Neural progenitor cell (in vitro differentiated cells): ENCODE data around the gene DDX27. TPM values are rescaled to one million over a fixed set of nuclear protein-coding genes. Genes with fewer than 3 reads are reported as not detected.

Source experiments
- DNase-seq: peaks from one replicate; pipeline ENCODE4 v3.0.0-alpha.2; 2016; ENCODE audit warnings: low spot score
- H2AFZ ChIP-seq: fragments of 200-600 bp; sonication (generic); replicated peaks from 2 replicates; pipeline ENCODE4 v1.6.1; 2016; ENCODE audit warnings: antibody characterized with exemption
- H3F3A ChIP-seq: fragments of 200-600 bp; sonication (generic); 2 replicates; pipeline ENCODE4 v1.6.1; 2016; ENCODE audit warnings: antibody characterized with exemption, low read depth
- H3K27ac ChIP-seq: fragments of 200-600 bp; sonication (generic); 2 replicates; pipeline ENCODE4 v1.5.1; 2016; ENCODE audit warnings: mild to moderate bottlenecking
- H3K27me3 ChIP-seq: fragments of 200-600 bp; sonication (generic); 2 replicates; pipeline ENCODE4 v1.6.1; 2016; ENCODE audit warnings: mild to moderate bottlenecking, moderate library complexity
- H3K36me3 ChIP-seq: fragments of 200-600 bp; sonication (generic); 2 replicates; pipeline ENCODE4 v1.5.1; 2016
- H3K4me1 ChIP-seq: fragments of 200-600 bp; sonication (generic); 2 replicates; pipeline ENCODE4 v1.6.1; 2016; ENCODE audit warnings: mixed run types
- H3K4me2 ChIP-seq: fragments of 200-600 bp; sonication (generic); 2 replicates; pipeline ENCODE4 v1.6.1; 2016
- H3K4me3 ChIP-seq: fragments of 200-600 bp; sonication (generic); 2 replicates; pipeline ENCODE4 v1.5.1; 2016
- H3K79me2 ChIP-seq: fragments of 200-600 bp; sonication (generic); 2 replicates; pipeline ENCODE4 v1.6.1; 2016; ENCODE audit warnings: low read depth
- H3K9ac ChIP-seq: fragments of 200-600 bp; sonication (generic); 2 replicates; pipeline ENCODE4 v1.6.1; 2016
- H3K9me3 ChIP-seq: fragments of 200-600 bp; sonication (generic); 2 replicates; pipeline ENCODE4 v1.5.1; 2016; ENCODE audit warnings: low read depth
- H4K20me1 ChIP-seq: fragments of 200-600 bp; sonication (generic); 2 replicates; pipeline ENCODE4 v1.6.1; 2016; ENCODE audit warnings: low read depth
- H3K27ac Mint-ChIP-seq: 3 replicates; pipeline ENCODE4 v1.8.0; 2021; ENCODE audit warnings: mixed read lengths
- H3K27me3 Mint-ChIP-seq: 2 replicates; pipeline ENCODE4 v1.8.0; 2022; ENCODE audit warnings: low read depth, mild to moderate bottlenecking, inconsistent platforms, moderate library complexity, mixed read lengths; ENCODE audit not compliant: insufficient read depth
- H3K36me3 Mint-ChIP-seq: 3 replicates; pipeline ENCODE4 v1.8.0; 2021; ENCODE audit warnings: mixed read lengths
- H3K4me1 Mint-ChIP-seq: 3 replicates; pipeline ENCODE4 v1.8.0; 2021; ENCODE audit warnings: mixed read lengths
- H3K4me3 Mint-ChIP-seq: 3 replicates; pipeline ENCODE4 v1.8.0; 2021; ENCODE audit warnings: mild to moderate bottlenecking, moderate library complexity, mixed read lengths
- H3K9me3 Mint-ChIP-seq: 3 replicates; pipeline ENCODE4 v1.8.0; 2020; ENCODE audit warnings: mixed read lengths
- CTCF ChIP-seq: fragments of 200-600 bp; sonication (generic); IDR thresholded peaks from 2 replicates; pipeline ENCODE4 v1.5.1; 2017; ENCODE audit warnings: antibody characterized with exemption, mild to moderate bottlenecking
- EZH2 ChIP-seq: fragments of 200-600 bp; sonication (generic); IDR thresholded peaks from 2 replicates; pipeline ENCODE4 v1.6.1; 2017; ENCODE audit warnings: antibody characterized with exemption, mild to moderate bottlenecking, moderate library complexity
- EZH2phosphoT487 ChIP-seq: fragments of 200-600 bp; sonication (generic); IDR thresholded peaks from 2 replicates; pipeline ENCODE4 v1.6.1; 2017; ENCODE audit warnings: antibody characterized with exemption
- total RNA-seq: library from RNA; depleted of rRNA; stranded (reverse); fragments of >200 nt; gene quantifications from 2 replicates; pipeline ENCODE4 v1.2.3, GENCODE V29; 2015; ENCODE audit warnings: low replicate concordance

DDX27 gene
- total RNA-seq, 1 donor from 2014 or later, result 27.3 TPM

DNA sequence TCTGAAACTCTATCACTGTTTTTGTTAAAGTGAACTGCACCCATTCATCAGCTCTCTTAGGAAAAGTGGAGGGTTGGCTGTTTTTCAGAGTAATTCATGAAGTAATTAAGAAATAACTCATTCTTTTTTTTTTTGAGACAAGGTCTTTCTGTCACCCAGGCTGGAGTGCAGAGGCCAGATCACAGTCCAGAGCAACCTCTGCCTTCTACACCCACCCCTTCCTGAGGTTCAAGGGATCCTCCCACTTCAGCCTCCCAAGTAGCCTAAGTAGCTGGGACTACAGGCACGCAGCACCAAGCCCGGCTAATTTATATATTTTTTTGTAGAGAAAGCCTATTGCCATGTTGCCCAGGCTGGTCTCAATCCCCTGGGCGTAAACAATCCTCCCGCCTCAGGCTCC, 56.0 kb downstream of the DDX27 start:
- Histone ChIP-seq H3K4me3 (no peak overlapping the region), H3K9me3 (no peaks in the 10 kb centered on the region), H2AFZ (no peak overlapping the region), H3K27me3 (no peaks in the 10 kb centered on the region), H3K4me1 (no peaks in the 10 kb centered on the region), H4K20me1 (peaks cover 17% of the 10 kb centered on the region), H3F3A (peaks cover 13% of the 10 kb centered on the region), H3K27ac (no peak overlapping the region), H3K79me2 (peaks cover 46% of the 10 kb centered on the region), H3K9ac (no peak overlapping the region), H3K4me2 (no peak overlapping the region), H3K36me3 (peaks cover 7% of the 10 kb centered on the region)
- no peak for DNase-seq
- Mint-ChIP-seq H3K27me3 (peaks cover 6% of the 10 kb centered on the region), H3K4me1 (peaks cover 29% of the 10 kb centered on the region), H3K9me3 (peaks cover 12% of the 10 kb centered on the region), H3K36me3 (peaks cover 45% of the 10 kb centered on the region), H3K4me3 (no peak overlapping the region), H3K27ac (no peak overlapping the region)
- TF ChIP-seq CTCF, result no peak

DNA sequence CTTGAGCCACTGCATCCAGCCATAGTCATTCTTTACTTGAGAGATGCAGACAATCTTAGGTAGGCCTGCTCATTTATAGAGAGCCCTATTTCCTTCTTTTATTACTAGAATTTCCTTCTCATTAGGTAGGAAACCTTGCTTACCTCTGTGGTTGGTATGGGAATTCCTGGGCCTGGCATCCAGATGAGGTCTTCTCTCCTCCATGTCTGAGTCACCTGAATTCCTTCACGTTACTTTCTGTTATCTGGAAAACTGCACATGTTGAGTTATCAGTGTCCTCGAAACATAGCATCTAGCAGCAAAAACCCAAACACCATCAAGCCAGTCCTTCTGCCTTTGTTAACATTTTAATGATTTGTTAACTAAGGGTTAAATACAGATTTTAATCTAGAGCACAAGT, 56.4 kb downstream of the DDX27 start:
- peaks cover 10% of the 10 kb centered on the region for H3K36me3 ChIP-seq
- no peak overlapping the region for H3K27ac Mint-ChIP-seq
- peaks cover 6% of the 10 kb centered on the region for H3K27me3 Mint-ChIP-seq
- no peaks in the 10 kb centered on the region for H3K4me1 ChIP-seq
- H3F3A ChIP-seq, result peaks cover 17% of the 10 kb centered on the region
- H3K27ac ChIP-seq, result no peak overlapping the region
- H3K4me1 Mint-ChIP-seq, result peaks cover 31% of the 10 kb centered on the region
- H3K9ac ChIP-seq, result no peak overlapping the region
- peaks cover 15% of the 10 kb centered on the region for H3K9me3 Mint-ChIP-seq
- H3K4me3 Mint-ChIP-seq, result peak overlapping the region; percentile 69
- H3K4me3 ChIP-seq, result no peak overlapping the region
- H3K36me3 Mint-ChIP-seq, result peaks cover 45% of the 10 kb centered on the region
- H4K20me1 ChIP-seq, result peaks cover 21% of the 10 kb centered on the region
- TF ChIP-seq CTCF (no peak), EZH2phosphoT487 (no peak), EZH2 (no peak)
- H3K79me2 ChIP-seq, result peaks cover 51% of the 10 kb centered on the region
- H3K9me3 ChIP-seq, result no peaks in the 10 kb centered on the region
- no peak overlapping the region for H3K4me2 ChIP-seq
- DNase-seq, result no peak
- no peak overlapping the region for H2AFZ ChIP-seq
- H3K27me3 ChIP-seq, result no peaks in the 10 kb centered on the region

DNA sequence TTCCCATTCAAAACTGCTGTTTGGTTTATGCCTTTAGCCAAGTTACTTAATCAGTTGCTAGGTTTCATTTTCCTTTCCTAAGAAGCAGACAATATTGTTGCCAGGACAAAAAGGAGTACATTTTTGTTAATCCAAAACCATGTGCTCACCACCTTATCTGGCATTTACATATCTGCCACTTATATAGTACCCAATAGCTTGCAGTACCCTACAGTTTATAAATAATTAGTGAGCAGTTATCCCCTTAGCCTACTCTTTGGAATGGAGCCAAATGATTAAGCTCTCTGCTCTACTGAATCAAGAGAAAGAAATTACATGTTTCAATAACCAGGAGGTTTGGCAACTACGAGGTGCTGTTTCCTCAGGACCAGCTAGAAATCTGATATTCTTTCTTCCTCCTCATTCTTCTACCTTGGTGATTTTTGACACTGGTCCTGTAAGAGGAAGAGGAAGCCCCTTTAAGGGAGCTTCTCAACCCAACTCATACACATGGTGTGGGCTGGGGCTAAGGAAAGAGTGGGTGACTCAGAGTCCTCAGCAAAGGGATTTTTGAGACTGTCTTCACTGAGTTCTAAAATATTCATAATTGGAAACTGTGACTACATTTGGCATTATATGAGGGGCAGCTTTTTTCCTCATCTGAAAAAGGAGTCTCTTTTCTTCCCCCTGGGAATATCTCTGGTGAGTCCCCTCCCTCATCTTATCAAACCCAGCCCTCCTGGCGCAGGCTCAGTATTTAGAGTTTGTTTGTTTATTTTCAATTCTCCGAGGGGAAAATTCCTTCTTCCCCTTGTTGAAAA, 57.1 kb downstream of the DDX27 start:
- no peak overlapping the region for H3K27ac Mint-ChIP-seq
- peaks cover 58% of the 10 kb centered on the region for H3K79me2 ChIP-seq
- peak overlapping the region; percentile 84 for H3K4me3 ChIP-seq
- no peak overlapping the region for H2AFZ ChIP-seq
- H3K27me3 ChIP-seq, result no peaks in the 10 kb centered on the region
- H3K4me2 ChIP-seq, result peak overlapping the region; percentile 95
- no peak for TF ChIP-seq EZH2
- TF ChIP-seq CTCF, result no peak
- no peak for TF ChIP-seq EZH2phosphoT487
- peaks cover 46% of the 10 kb centered on the region for H3K36me3 Mint-ChIP-seq
- H3K4me3 Mint-ChIP-seq, result peak overlapping the region; percentile 83
- no peak overlapping the region for H3K27ac ChIP-seq
- H3K4me1 ChIP-seq, result peaks cover under 1% of the 10 kb centered on the region
- H3K27me3 Mint-ChIP-seq, result peaks cover 13% of the 10 kb centered on the region
- H3F3A ChIP-seq, result peaks cover 24% of the 10 kb centered on the region
- H3K9me3 ChIP-seq, result no peaks in the 10 kb centered on the region
- H4K20me1 ChIP-seq, result peaks cover 29% of the 10 kb centered on the region
- peaks cover 22% of the 10 kb centered on the region for H3K9me3 Mint-ChIP-seq
- no peak for DNase-seq
- H3K9ac ChIP-seq, result no peak overlapping the region
- peaks cover 10% of the 10 kb centered on the region for H3K36me3 ChIP-seq
- H3K4me1 Mint-ChIP-seq, result peaks cover 37% of the 10 kb centered on the region
